Astrocyte of the cerebellum (primary cell): ENCODE measurements around the gene SLC16A3.

Experiments used
- DNase-seq: peaks from one replicate; pipeline ENCODE4 v3.0.0-alpha.2; 2011; ENCODE audit warnings: low read depth
- H3K4me3 ChIP-seq: 2 replicates; pipeline ENCODE4 v1.5.1; 2011; ENCODE audit warnings: mild to moderate bottlenecking, low read depth, low read length, moderate library complexity
- CTCF ChIP-seq: IDR thresholded peaks from 2 replicates; pipeline ENCODE4 v1.5.1; 2012; ENCODE audit warnings: low read length, low read depth, moderate library complexity, mild to moderate bottlenecking; ENCODE audit errors: missing control alignments
- in situ Hi-C: cut with HindIII; loops from 2 replicates; pipeline ENCODE4 v1.10.0; 2017; ENCODE audit warnings: low sequenced_read_pairs

Gene SLC16A3

GRCh38 chr17:82232876-82233785 lies 4.3 kb downstream of the SLC16A3 start:
- no peak overlapping the region for H3K4me3 ChIP-seq
- DNase-seq = no peak
- in situ Hi-C loops = no loop called here

GRCh38 chr17:82234211-82235055 lies 5.6 kb downstream of the SLC16A3 start:
- in situ Hi-C loops = no loop called here
- DNase-seq = no peak
- TF ChIP-seq CTCF = no peak
- no peak overlapping the region for H3K4me3 ChIP-seq

More at GRCh38 chr17:82232876-82233785, 4.3 kb downstream of the SLC16A3 start:
- TF ChIP-seq CTCF = no peak

- no peak for DNase-seq
- no peak overlapping the region for H3K4me3 ChIP-seq
- in situ Hi-C loops = no loop called here
- no peak for TF ChIP-seq CTCF
Observed at GRCh38 chr17:82235056-82235774, 6.4 kb downstream of the SLC16A3 start.

- H3K4me3 ChIP-seq = no peak overlapping the region
- DNase-seq = no peak
- in situ Hi-C loops = no loop called here
- no peak for TF ChIP-seq CTCF
Observed at GRCh38 chr17:82235775-82236141, 6.9 kb downstream of the SLC16A3 start.

GRCh38 chr17:82236142-82236971 lies 7.5 kb downstream of the SLC16A3 start:
- peak; percentile 95 for TF ChIP-seq CTCF
- in situ Hi-C loops = no loop called here
- no peak overlapping the region for H3K4me3 ChIP-seq
- no peak for DNase-seq
